Measurements from ENCODE around the gene SMAD2.

The SMAD2 gene

GRCh38 chr18:47817795-47818077, 112.7 kb downstream of the SMAD2 start:
- no peaks in the 10 kb centered on the region for H3F3A ChIP-seq (ENCODE audit: insufficient read depth, low read length)
- no peaks in the 10 kb centered on the region for H4K20me1 ChIP-seq (ENCODE audit: insufficient read depth, low read length)
- no peak overlapping the region for H3K4me3 ChIP-seq (ENCODE audit: low read length)
- no peaks in the 10 kb centered on the region for H3K4me1 ChIP-seq (ENCODE audit: low read length)
- no peak overlapping the region for H3K9ac ChIP-seq (ENCODE audit: low read length)
- no peaks in the 10 kb centered on the region for H3K9me2 ChIP-seq (replicated peaks; ENCODE audit: insufficient read depth, low read length)
- no peak for TF ChIP-seq EZH2 (optimal IDR thresholded peaks at IDR 0.05; ENCODE audit: low read depth, low read length)
- no peak for TF ChIP-seq EZH2phosphoT487 (IDR thresholded peaks at IDR 0.05; ENCODE audit: low read length)
- TF ChIP-seq CTCF (IDR thresholded peaks at IDR 0.05; ENCODE audit: low read length), result no peak
- H3K4me2 ChIP-seq (ENCODE audit: low read depth, low read length), result no peak overlapping the region
- no peaks in the 10 kb centered on the region for H3K79me2 ChIP-seq (ENCODE audit: low read length)
- no peak overlapping the region for H2AFZ ChIP-seq (ENCODE audit: low read length)
- no peak for DNase-seq
- no peaks in the 10 kb centered on the region for H3K36me3 ChIP-seq (replicated peaks; ENCODE audit: insufficient read depth, low read length)
- no peaks in the 10 kb centered on the region for H3K9me3 ChIP-seq (replicated peaks; ENCODE audit: insufficient read depth, low read length)
- no peaks in the 10 kb centered on the region for H3K27me3 ChIP-seq (replicated peaks; ENCODE audit: insufficient read depth, low read length)
- H3K27ac ChIP-seq (ENCODE audit: low read length), result no peak overlapping the region

- Histone ChIP-seq H4K20me1 (ENCODE audit: insufficient read depth, low read length) (no peaks in the 10 kb centered on the region), H3K79me2 (ENCODE audit: low read length) (no peaks in the 10 kb centered on the region), H3F3A (ENCODE audit: insufficient read depth, low read length) (no peaks in the 10 kb centered on the region), H3K4me2 (ENCODE audit: low read depth, low read length) (no peak overlapping the region), H3K27me3 (replicated peaks; ENCODE audit: insufficient read depth, low read length) (no peaks in the 10 kb centered on the region), H3K9me2 (replicated peaks; ENCODE audit: insufficient read depth, low read length) (no peaks in the 10 kb centered on the region), H3K36me3 (replicated peaks; ENCODE audit: insufficient read depth, low read length) (no peaks in the 10 kb centered on the region), H3K27ac (ENCODE audit: low read length) (no peak overlapping the region), H3K9me3 (replicated peaks; ENCODE audit: insufficient read depth, low read length) (no peaks in the 10 kb centered on the region), H3K4me3 (ENCODE audit: low read length) (no peak overlapping the region), H3K4me1 (ENCODE audit: low read length) (no peaks in the 10 kb centered on the region), H2AFZ (ENCODE audit: low read length) (no peak overlapping the region), H3K9ac (ENCODE audit: low read length) (no peak overlapping the region)
- TF ChIP-seq CTCF (IDR thresholded peaks at IDR 0.05; ENCODE audit: low read length) (no peak), EZH2 (optimal IDR thresholded peaks at IDR 0.05; ENCODE audit: low read depth, low read length) (no peak), EZH2phosphoT487 (IDR thresholded peaks at IDR 0.05; ENCODE audit: low read length) (no peak)
- DNase-seq, result no peak
Observed at GRCh38 chr18:47817017-47817794, 113.3 kb downstream of the SMAD2 start.

GRCh38 chr18:47815486-47816270, 114.8 kb downstream of the SMAD2 start:
- Histone ChIP-seq H3F3A (ENCODE audit: insufficient read depth, low read length) (no peaks in the 10 kb centered on the region), H3K27ac (ENCODE audit: low read length) (no peak overlapping the region), H3K27me3 (replicated peaks; ENCODE audit: insufficient read depth, low read length) (no peaks in the 10 kb centered on the region), H3K4me1 (ENCODE audit: low read length) (no peaks in the 10 kb centered on the region), H3K9me3 (replicated peaks; ENCODE audit: insufficient read depth, low read length) (no peaks in the 10 kb centered on the region), H3K4me2 (ENCODE audit: low read depth, low read length) (no peak overlapping the region), H2AFZ (ENCODE audit: low read length) (no peak overlapping the region), H3K4me3 (ENCODE audit: low read length) (no peak overlapping the region), H3K36me3 (replicated peaks; ENCODE audit: insufficient read depth, low read length) (no peaks in the 10 kb centered on the region), H3K79me2 (ENCODE audit: low read length) (no peaks in the 10 kb centered on the region), H4K20me1 (ENCODE audit: insufficient read depth, low read length) (no peaks in the 10 kb centered on the region), H3K9me2 (replicated peaks; ENCODE audit: insufficient read depth, low read length) (no peaks in the 10 kb centered on the region), H3K9ac (ENCODE audit: low read length) (no peak overlapping the region)
- no peak for TF ChIP-seq EZH2phosphoT487 (IDR thresholded peaks at IDR 0.05; ENCODE audit: low read length)
- TF ChIP-seq CTCF (IDR thresholded peaks at IDR 0.05; ENCODE audit: low read length), result no peak
- no peak for TF ChIP-seq EZH2 (optimal IDR thresholded peaks at IDR 0.05; ENCODE audit: low read depth, low read length)
- no peak for DNase-seq
